ENCODE results near the gene ELOA. TPM values are rescaled to one million over a fixed set of nuclear protein-coding genes. Genes with fewer than 3 reads are reported as not detected.

Gene ELOA
- total and polyA plus RNA-seq, 2 experiments from 2014 or later, result 44.3 to 50.1 TPM

- WGBS, 2 experiments (ENCODE audit: low coverage in 1 of 2, low lambda C conversion rate in 2 of 2, missing lambda C conversion rate in 2 of 2), result 63 to 67% methylated on average over 3 of the region's 3 CpGs
- Histone ChIP-seq H3K79me2 (ENCODE audit: insufficient read depth) (peaks cover 49% of the 10 kb centered on the region), H3K4me3 (no peak overlapping the region), H3K4me1 (ENCODE audit: insufficient read depth) (peaks cover 10% of the 10 kb centered on the region), H3K27me3 (replicated peaks; ENCODE audit: insufficient read depth) (no peaks in the 10 kb centered on the region), H2AFZ (no peak overlapping the region), H3K9ac (no peak overlapping the region), H3K27ac (no peak overlapping the region), H3F3A (ENCODE audit: insufficient read depth) (peaks cover 24% of the 10 kb centered on the region), H3K4me2 (ENCODE audit: unreplicated experiment) (no peak overlapping the region), H3K9me2 (ENCODE audit: insufficient read depth) (no peaks in the 10 kb centered on the region), H3K9me3 (ENCODE audit: low read depth) (no peaks in the 10 kb centered on the region), H3K36me3 (ENCODE audit: low read depth) (peaks cover 28% of the 10 kb centered on the region), H4K20me1 (ENCODE audit: insufficient read depth) (no peaks in the 10 kb centered on the region)
- in situ Hi-C loops (cut with MboI), result no loop called here
- no peak for DNase-seq
- TF ChIP-seq EZH2phosphoT487 (IDR thresholded peaks at IDR 0.05; ENCODE audit: insufficient read depth, low read depth) (no peak), EZH2 (IDR thresholded peaks at IDR 0.05; ENCODE audit: insufficient read depth, poor library complexity, severe bottlenecking) (no peak)
These were observed 44.4 kb downstream of the ELOA start for GRCh38 chr1:23787701-23788100.

GRCh38 chr1:23788695-23789094, 45.4 kb downstream of the ELOA start:
- in situ Hi-C loops (cut with MboI), result no loop called here
- TF ChIP-seq EZH2 (IDR thresholded peaks at IDR 0.05; ENCODE audit: insufficient read depth, poor library complexity, severe bottlenecking) (no peak), EZH2phosphoT487 (IDR thresholded peaks at IDR 0.05; ENCODE audit: insufficient read depth, low read depth) (no peak)
- WGBS, 2 experiments (ENCODE audit: low coverage in 1 of 2, low lambda C conversion rate in 2 of 2, missing lambda C conversion rate in 2 of 2), result 94 to 100% methylated on average over 3 of the region's 3 CpGs
- H3K4me2 ChIP-seq (ENCODE audit: unreplicated experiment), result no peak overlapping the region
- H3K27me3 ChIP-seq (replicated peaks; ENCODE audit: insufficient read depth), result no peaks in the 10 kb centered on the region
- H3K4me1 ChIP-seq (ENCODE audit: insufficient read depth), result peaks cover 10% of the 10 kb centered on the region
- H3K27ac ChIP-seq, result no peak overlapping the region
- peaks cover 49% of the 10 kb centered on the region for H3K79me2 ChIP-seq (ENCODE audit: insufficient read depth)
- no peak overlapping the region for H2AFZ ChIP-seq
- H3K9me3 ChIP-seq (ENCODE audit: low read depth), result no peaks in the 10 kb centered on the region
- no peak for DNase-seq
- no peak overlapping the region for H3K4me3 ChIP-seq
- H4K20me1 ChIP-seq (ENCODE audit: insufficient read depth), result no peaks in the 10 kb centered on the region
- no peak overlapping the region for H3K9ac ChIP-seq
- peaks cover 25% of the 10 kb centered on the region for H3K36me3 ChIP-seq (ENCODE audit: low read depth)
- H3F3A ChIP-seq (ENCODE audit: insufficient read depth), result peaks cover 24% of the 10 kb centered on the region
- H3K9me2 ChIP-seq (ENCODE audit: insufficient read depth), result no peaks in the 10 kb centered on the region

DNA sequence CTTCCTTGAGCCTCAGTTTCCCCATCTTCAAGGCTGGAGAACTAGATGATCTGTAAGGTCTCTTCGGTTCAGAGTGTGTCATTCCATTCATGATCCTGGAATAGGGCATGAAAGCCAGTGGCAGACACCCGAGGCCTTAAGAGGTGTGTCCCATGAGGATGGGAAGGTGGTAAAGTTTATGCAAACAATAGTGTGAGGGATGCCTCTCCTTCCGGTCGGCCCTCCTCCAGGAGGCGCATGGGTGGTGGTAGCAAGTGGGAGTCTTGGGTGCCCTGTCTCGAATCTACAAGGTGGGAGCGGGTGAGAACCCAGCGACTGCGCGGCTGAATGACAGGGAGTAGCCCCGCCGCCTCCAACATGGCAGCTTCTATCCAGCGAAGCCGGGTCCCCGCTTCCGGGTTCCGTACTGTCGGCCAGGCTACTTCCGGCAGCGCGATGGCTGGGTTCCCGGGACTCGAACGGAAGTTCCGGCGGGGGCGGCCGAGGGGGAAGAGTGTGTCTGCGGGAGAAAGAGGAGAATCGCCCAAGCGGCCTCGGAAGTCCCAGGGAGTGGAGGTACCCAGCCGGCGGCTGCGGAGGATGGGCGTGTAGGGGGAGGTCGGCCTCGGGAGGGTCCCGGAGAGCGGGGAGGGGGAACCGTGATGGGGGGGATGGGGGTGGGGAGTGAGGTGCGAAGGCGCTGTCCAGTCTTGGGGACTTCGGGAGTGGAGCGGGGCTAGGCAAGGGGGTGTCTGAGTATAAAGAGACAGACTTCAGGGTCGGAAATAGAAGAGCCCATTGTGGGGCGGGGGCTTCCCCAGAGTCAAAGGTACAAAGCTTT, 47.6 kb downstream of the ELOA start, which contains the start of gene LYPLA2:
LYPLA2 (plus strand) TSS at position 450 of the 820 bp plus-strand sequence. CDS start 1,538 bp downstream, outside the sequence.
- H3K36me3 ChIP-seq (ENCODE audit: low read depth), result peaks cover 17% of the 10 kb centered on the region
- 2% methylated on average over 36 to 47 of the region's 47 CpGs for WGBS, 2 experiments (ENCODE audit: low coverage in 1 of 2, low lambda C conversion rate in 2 of 2, missing lambda C conversion rate in 2 of 2)

GRCh38 chr1:23791516-23792047, 48.3 kb downstream of the ELOA start:
- H3K4me2 ChIP-seq (ENCODE audit: unreplicated experiment), result peak overlapping the region; percentile 88
- peaks cover 24% of the 10 kb centered on the region for H3F3A ChIP-seq (ENCODE audit: insufficient read depth)
- peak overlapping the region; percentile 97 for H3K4me3 ChIP-seq
- TF ChIP-seq EZH2phosphoT487 (IDR thresholded peaks at IDR 0.05; ENCODE audit: insufficient read depth, low read depth) (no peak), EZH2 (IDR thresholded peaks at IDR 0.05; ENCODE audit: insufficient read depth, poor library complexity, severe bottlenecking) (no peak)
- peaks cover 10% of the 10 kb centered on the region for H3K4me1 ChIP-seq (ENCODE audit: insufficient read depth)
- H3K9me2 ChIP-seq (ENCODE audit: insufficient read depth), result no peaks in the 10 kb centered on the region
- peak overlapping the region; percentile 85 for H3K9ac ChIP-seq
- H4K20me1 ChIP-seq (ENCODE audit: insufficient read depth), result no peaks in the 10 kb centered on the region
- in situ Hi-C loops (cut with MboI), result no loop called here
- no peak overlapping the region for H3K27ac ChIP-seq
- peaks cover 38% of the 10 kb centered on the region for H3K79me2 ChIP-seq (ENCODE audit: insufficient read depth)
- WGBS, 2 experiments (ENCODE audit: low coverage in 1 of 2, low lambda C conversion rate in 2 of 2, missing lambda C conversion rate in 2 of 2), result 1 to 3% methylated on average over 14 to 15 of the region's 15 CpGs
- H3K9me3 ChIP-seq (ENCODE audit: low read depth), result no peaks in the 10 kb centered on the region
- no peaks in the 10 kb centered on the region for H3K27me3 ChIP-seq (replicated peaks; ENCODE audit: insufficient read depth)
- peak overlapping the region; percentile 85 for H2AFZ ChIP-seq
- peak; percentile 55 for DNase-seq
- H3K36me3 ChIP-seq (ENCODE audit: low read depth), result peaks cover 13% of the 10 kb centered on the region; the same call in 1 of the 2 replicates

More for the DNA sequence above, 47.6 kb downstream of the ELOA start, which contains the start of gene LYPLA2:
- H3K9me2 ChIP-seq (ENCODE audit: insufficient read depth), result no peaks in the 10 kb centered on the region
- peak within 1 kb of the TSS; percentile 85 for H3K9ac ChIP-seq
- H3K27ac ChIP-seq, result peak within 1 kb of the TSS; percentile 62
- peak within 1 kb of the TSS; percentile 94 for H3K4me2 ChIP-seq (ENCODE audit: unreplicated experiment)
- in situ Hi-C loops (cut with MboI), result no loop called here
- peak; percentile 98 for DNase-seq
- no peaks in the 10 kb centered on the region for H4K20me1 ChIP-seq (ENCODE audit: insufficient read depth)
- peaks cover 10% of the 10 kb centered on the region for H3K4me1 ChIP-seq (ENCODE audit: insufficient read depth)
- H3K79me2 ChIP-seq (ENCODE audit: insufficient read depth), result peaks cover 38% of the 10 kb centered on the region
- H2AFZ ChIP-seq, result peak within 1 kb of the TSS; percentile 85
- H3F3A ChIP-seq (ENCODE audit: insufficient read depth), result peaks cover 24% of the 10 kb centered on the region
- TF ChIP-seq EZH2 (IDR thresholded peaks at IDR 0.05; ENCODE audit: insufficient read depth, poor library complexity, severe bottlenecking) (no peak), EZH2phosphoT487 (IDR thresholded peaks at IDR 0.05; ENCODE audit: insufficient read depth, low read depth) (no peak)
- H3K4me3 ChIP-seq, result peak within 1 kb of the TSS; percentile 97
- H3K9me3 ChIP-seq (ENCODE audit: low read depth), result no peaks in the 10 kb centered on the region
- no peaks in the 10 kb centered on the region for H3K27me3 ChIP-seq (replicated peaks; ENCODE audit: insufficient read depth)
